Thyroid gland (tissue), 4 donors: ENCODE results near the gene CFAP20DC.

Experiments used
- CTCF ChIP-seq, 6 experiments: fragments of 200-600 bp in 3 of 6; fragments of 450-650 bp in 3 of 6; sonication (generic) in 3 of 6; IDR thresholded peaks; one replicate each; pipeline ENCODE4 v1.5.1; 2016 to 2019; ENCODE audit warnings: antibody characterized with exemption in 6 of 6, mild to moderate bottlenecking in 2 of 6, inconsistent platforms in 1 of 6, moderate library complexity in 1 of 6
- POLR2A ChIP-seq, 2 donors: fragments of 450-650 bp; IDR thresholded peaks; one replicate each; pipeline ENCODE4 v1.6.1; 2017; ENCODE audit warnings: antibody characterized with exemption in 2 of 2, mild to moderate bottlenecking in 2 of 2, moderate library complexity in 1 of 2

GRCh38 chr3:59017617-59017984 lies 32.2 kb downstream of the CFAP20DC start:
- TF ChIP-seq CTCF (IDR thresholded peaks at IDR 0.05) (no peak), POLR2A (IDR thresholded peaks at IDR 0.05) (no peak)
